ENCODE results near the gene SPOP. TPM values are rescaled to one million over a fixed set of nuclear protein-coding genes. Genes with fewer than 3 reads are reported as not detected.
A peak's percentile ranks its signal among the peaks of the same experiment; 100 is the strongest.

Gene SPOP
- total RNA-seq, 8 experiments from 2014 or later, result 39.4 to 61.7 (median 45.4) TPM

- Histone ChIP-seq H3K4me1 (replicated peaks in 1 of 2) (no peaks in the 10 kb centered on the region), H3K27ac (no peak overlapping the region), H3K4me3 (no peak overlapping the region)
- WGBS, 10 experiments, result 60 to 100% (median 90%) methylated on average over 1 to 6 of the region's 6 CpGs
- ATAC-seq (replicated peaks in 6 of 8), result no peak
- in situ Hi-C loops (cut with MboI; ENCODE audit: low pct_unique_long_range_greater_than_20kb in 2 of 9, low sequenced_read_pairs in 9 of 9, unreplicated experiment in 9 of 9), result no loop called here
These were observed 81.2 kb downstream of the SPOP start for GRCh38 chr17:49596613-49597244.

GRCh38 chr17:49595980-49596379, 81.9 kb downstream of the SPOP start:
- Histone ChIP-seq H3K4me3 (no peak overlapping the region), H3K27ac (no peak overlapping the region), H3K4me1 (replicated peaks in 1 of 2) (no peaks in the 10 kb centered on the region)
- ATAC-seq (replicated peaks in 6 of 8), result no peak
- WGBS, 10 experiments, result 80 to 100% (median 100%) methylated on average over 1 to 3 of the region's 4 CpGs
- in situ Hi-C loops (cut with MboI; ENCODE audit: low pct_unique_long_range_greater_than_20kb in 2 of 9, low sequenced_read_pairs in 9 of 9, unreplicated experiment in 9 of 9), result no loop called here

- 78 to 100% (median 96%) methylated on average over 1 to 4 of the region's 4 CpGs; no CpG with 5 or more reads in 1 of the 10 experiments for WGBS, 10 experiments
- no peak for ATAC-seq (replicated peaks in 6 of 8)
These were observed 82.6 kb downstream of the SPOP start for GRCh38 chr17:49595328-49595727.

GRCh38 chr17:49592263-49592662, 85.6 kb downstream of the SPOP start:
- in situ Hi-C loops (cut with MboI; ENCODE audit: low pct_unique_long_range_greater_than_20kb in 2 of 9, low sequenced_read_pairs in 9 of 9, unreplicated experiment in 9 of 9), result no loop called here

More at GRCh38 chr17:49595328-49595727, 82.6 kb downstream of the SPOP start:
- Histone ChIP-seq H3K4me1 (replicated peaks in 1 of 2) (no peaks in the 10 kb centered on the region), H3K4me3 (no peak overlapping the region), H3K27ac (no peak overlapping the region)
- in situ Hi-C loops (cut with MboI; ENCODE audit: low pct_unique_long_range_greater_than_20kb in 2 of 9, low sequenced_read_pairs in 9 of 9, unreplicated experiment in 9 of 9), result no loop called here

GRCh38 chr17:49590874-49591273, 87.0 kb downstream of the SPOP start:
- Histone ChIP-seq H3K4me3 (no peak overlapping the region), H3K4me1 (replicated peaks in 1 of 2) (no peaks in the 10 kb centered on the region), H3K27ac (no peak overlapping the region)
- 100% methylated on average over 1 to 4 of the region's 4 CpGs; no CpG with 5 or more reads in 3 of the 10 experiments for WGBS, 10 experiments
- in situ Hi-C loops (cut with MboI; ENCODE audit: low pct_unique_long_range_greater_than_20kb in 2 of 9, low sequenced_read_pairs in 9 of 9, unreplicated experiment in 9 of 9), result no loop called here
- no peak for ATAC-seq (replicated peaks in 6 of 8)

More at GRCh38 chr17:49592263-49592662, 85.6 kb downstream of the SPOP start:
- 54 to 80% (median 60%) methylated on average over 1 to 3 of the region's 3 CpGs; no CpG with 5 or more reads in 7 of the 10 experiments for WGBS, 10 experiments
- Histone ChIP-seq H3K27ac (no peak overlapping the region), H3K4me1 (replicated peaks in 1 of 2) (no peaks in the 10 kb centered on the region), H3K4me3 (no peak overlapping the region)
- no peak for ATAC-seq (replicated peaks in 6 of 8)

GRCh38 chr17:49589577-49589927, 88.3 kb downstream of the SPOP start:
- Histone ChIP-seq H3K27ac (no peak overlapping the region), H3K4me3 (no peak overlapping the region), H3K4me1 (replicated peaks in 1 of 2) (no peaks in the 10 kb centered on the region)
- ATAC-seq (replicated peaks in 6 of 8), result no peak
- in situ Hi-C loops (cut with MboI; ENCODE audit: low pct_unique_long_range_greater_than_20kb in 2 of 9, low sequenced_read_pairs in 9 of 9, unreplicated experiment in 9 of 9), result no loop called here
- WGBS, 10 experiments, result 53 to 100% (median 82%) methylated on average over 1 to 2 of the region's 2 CpGs

GRCh38 chr17:49588726-49589576, 88.9 kb downstream of the SPOP start:
- ATAC-seq (replicated peaks in 6 of 8), result no peak
- 0 to 100% (median 88%) methylated on average over 1 to 4 of the region's 8 CpGs for WGBS, 10 experiments
- in situ Hi-C loops (cut with MboI; ENCODE audit: low pct_unique_long_range_greater_than_20kb in 2 of 9, low sequenced_read_pairs in 9 of 9, unreplicated experiment in 9 of 9), result no loop called here

GRCh38 chr17:49588312-49588711, 89.6 kb downstream of the SPOP start:
- H3K4me1 ChIP-seq (replicated peaks in 1 of 2), result no peaks in the 10 kb centered on the region
- 14 to 100% (median 81%) methylated on average over 1 to 6 of the region's 8 CpGs; no CpG with 5 or more reads in 3 of the 10 experiments for WGBS, 10 experiments
- no peak overlapping the region for H3K27ac ChIP-seq
- no peak overlapping the region for H3K4me3 ChIP-seq
- in situ Hi-C loops (cut with MboI; ENCODE audit: low pct_unique_long_range_greater_than_20kb in 2 of 9, low sequenced_read_pairs in 9 of 9, unreplicated experiment in 9 of 9), result no loop called here
- no peak for ATAC-seq (replicated peaks in 6 of 8)

More at GRCh38 chr17:49588726-49589576, 88.9 kb downstream of the SPOP start:
- Histone ChIP-seq H3K4me3 (no peak overlapping the region), H3K27ac (no peak overlapping the region), H3K4me1 (replicated peaks in 1 of 2) (no peaks in the 10 kb centered on the region)

- WGBS, 10 experiments, result 84 to 100% (median 97%) methylated on average over 1 to 9 of the region's 12 CpGs; no CpG with 5 or more reads in 4 of the 10 experiments
- Histone ChIP-seq H3K4me3 (no peak overlapping the region), H3K4me1 (replicated peaks in 1 of 2) (no peaks in the 10 kb centered on the region), H3K27ac (no peak overlapping the region)
- in situ Hi-C loops (cut with MboI; ENCODE audit: low pct_unique_long_range_greater_than_20kb in 2 of 9, low sequenced_read_pairs in 9 of 9, unreplicated experiment in 9 of 9), result no loop called here
- ATAC-seq (replicated peaks in 6 of 8), result no peak
These were observed 90.4 kb downstream of the SPOP start for GRCh38 chr17:49587366-49588073.

- peak in 3 of 8 experiments; percentile 39 to 84 (median 55) for ATAC-seq (replicated peaks in 6 of 8)
- Histone ChIP-seq H3K4me1 (replicated peaks in 1 of 2) (no peaks in the 10 kb centered on the region), H3K4me3 (no peak overlapping the region), H3K27ac (no peak overlapping the region)
- in situ Hi-C loops (cut with MboI; ENCODE audit: low pct_unique_long_range_greater_than_20kb in 2 of 9, low sequenced_read_pairs in 9 of 9, unreplicated experiment in 9 of 9), result no loop called here
- WGBS, 10 experiments, result 0 to 100% (median 36%) methylated on average over 1 to 2 of the region's 3 CpGs; no CpG with 5 or more reads in 6 of the 10 experiments
These were observed 92.4 kb downstream of the SPOP start for GRCh38 chr17:49585422-49586027.

- Histone ChIP-seq H3K27ac (no peak overlapping the region), H3K4me1 (replicated peaks in 1 of 2) (no peaks in the 10 kb centered on the region), H3K4me3 (no peak overlapping the region)
- 63 to 100% (median 100%) methylated on average over 1 to 4 of the region's 4 CpGs; no CpG with 5 or more reads in 5 of the 10 experiments for WGBS, 10 experiments
- in situ Hi-C loops (cut with MboI; ENCODE audit: low pct_unique_long_range_greater_than_20kb in 2 of 9, low sequenced_read_pairs in 9 of 9, unreplicated experiment in 9 of 9), result no loop called here
- no peak for ATAC-seq (replicated peaks in 6 of 8)
These were observed 94.0 kb downstream of the SPOP start for GRCh38 chr17:49583889-49584288.

GRCh38 chr17:49583226-49583625, 94.7 kb downstream of the SPOP start:
- in situ Hi-C loops (cut with MboI; ENCODE audit: low pct_unique_long_range_greater_than_20kb in 2 of 9, low sequenced_read_pairs in 9 of 9, unreplicated experiment in 9 of 9), result no loop called here
- no peak for ATAC-seq (replicated peaks in 6 of 8)
- Histone ChIP-seq H3K27ac (no peak overlapping the region), H3K4me3 (no peak overlapping the region), H3K4me1 (replicated peaks in 1 of 2) (no peaks in the 10 kb centered on the region)
- WGBS, 10 experiments, result 95 to 100% methylated on average over 1 to 3 of the region's 5 CpGs; no CpG with 5 or more reads in 8 of the 10 experiments

GRCh38 chr17:49582789-49583188, 95.1 kb downstream of the SPOP start:
- in situ Hi-C loops (cut with MboI; ENCODE audit: low pct_unique_long_range_greater_than_20kb in 2 of 9, low sequenced_read_pairs in 9 of 9, unreplicated experiment in 9 of 9), result no loop called here
- no peak for ATAC-seq (replicated peaks in 6 of 8)
- Histone ChIP-seq H3K27ac (no peak overlapping the region), H3K4me1 (replicated peaks in 1 of 2) (no peaks in the 10 kb centered on the region), H3K4me3 (no peak overlapping the region)
- no CpG with 5 or more reads among the region's 8 CpGs for WGBS, 10 experiments
